Ovary (tissue), 3 donors: ENCODE data around the gene TTPAL.

Source experiments
- POLR2A ChIP-seq: fragments of 450-650 bp; IDR thresholded peaks from one replicate; pipeline ENCODE4 v1.6.1; 2017; ENCODE audit warnings: antibody characterized with exemption, mild to moderate bottlenecking, moderate library complexity
- TF ChIP-seq, protein P1 (sequence below), 3 donors: fragments of 450-650 bp in 2 of 3; fragments of 200-600 bp in 1 of 3; IDR thresholded peaks; one replicate each; pipeline versions ENCODE4 v1.5.1 to v1.8.0; 2016 to 2022; ENCODE audit warnings: antibody characterized with exemption in 3 of 3, mild to moderate bottlenecking in 1 of 3
- donor health status: DM: no; HTN: no; CAD: no.

DNA sequence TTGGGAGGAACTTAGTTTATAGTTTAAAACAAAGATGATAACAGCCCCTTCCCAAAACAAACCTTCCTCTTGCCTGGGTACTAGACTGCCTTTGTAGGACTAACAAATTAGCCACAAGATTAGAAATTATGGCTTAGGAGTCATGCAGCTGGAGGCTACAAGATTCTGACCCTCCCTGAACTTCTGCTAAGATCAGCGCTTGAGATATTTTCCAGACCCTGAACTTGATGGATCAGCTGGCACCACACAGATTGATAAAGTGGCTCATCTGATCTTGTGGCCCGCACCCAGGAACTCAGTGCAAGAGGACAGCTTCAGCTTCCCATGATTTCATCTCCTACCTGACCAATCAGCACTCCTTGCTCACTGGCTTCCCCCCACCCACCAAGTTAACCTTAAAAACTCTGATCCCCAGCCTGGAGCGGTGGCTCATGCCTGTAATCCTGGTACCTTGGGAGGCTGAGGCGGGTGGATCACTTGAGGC, 52.1 kb downstream of the TTPAL start:
- TF ChIP-seq, protein P1, sequence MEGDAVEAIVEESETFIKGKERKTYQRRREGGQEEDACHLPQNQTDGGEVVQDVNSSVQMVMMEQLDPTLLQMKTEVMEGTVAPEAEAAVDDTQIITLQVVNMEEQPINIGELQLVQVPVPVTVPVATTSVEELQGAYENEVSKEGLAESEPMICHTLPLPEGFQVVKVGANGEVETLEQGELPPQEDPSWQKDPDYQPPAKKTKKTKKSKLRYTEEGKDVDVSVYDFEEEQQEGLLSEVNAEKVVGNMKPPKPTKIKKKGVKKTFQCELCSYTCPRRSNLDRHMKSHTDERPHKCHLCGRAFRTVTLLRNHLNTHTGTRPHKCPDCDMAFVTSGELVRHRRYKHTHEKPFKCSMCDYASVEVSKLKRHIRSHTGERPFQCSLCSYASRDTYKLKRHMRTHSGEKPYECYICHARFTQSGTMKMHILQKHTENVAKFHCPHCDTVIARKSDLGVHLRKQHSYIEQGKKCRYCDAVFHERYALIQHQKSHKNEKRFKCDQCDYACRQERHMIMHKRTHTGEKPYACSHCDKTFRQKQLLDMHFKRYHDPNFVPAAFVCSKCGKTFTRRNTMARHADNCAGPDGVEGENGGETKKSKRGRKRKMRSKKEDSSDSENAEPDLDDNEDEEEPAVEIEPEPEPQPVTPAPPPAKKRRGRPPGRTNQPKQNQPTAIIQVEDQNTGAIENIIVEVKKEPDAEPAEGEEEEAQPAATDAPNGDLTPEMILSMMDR (IDR thresholded peaks at IDR 0.05) = no peak
- TF ChIP-seq POLR2A = no peak
